ENCODE results near the gene EFNA4.

The EFNA4 gene

GRCh38 chr1:155063550-155064110 lies at the start of gene EFNA4:
Gene EFNA4, plus strand, starts transcription at chr1:155063740. Its CDS starts 84 bp downstream, at chr1:155063824.
- DNase-seq (ENCODE audit: extremely low read depth in 1 of 2, low read depth in 1 of 2) = peak; percentile 51 to 74

- DNase-seq (ENCODE audit: extremely low read depth in 1 of 2, low read depth in 1 of 2) = no peak
Measured at GRCh38 chr1:155014709-155015508, 48.6 kb upstream of the EFNA4 start.

DNA sequence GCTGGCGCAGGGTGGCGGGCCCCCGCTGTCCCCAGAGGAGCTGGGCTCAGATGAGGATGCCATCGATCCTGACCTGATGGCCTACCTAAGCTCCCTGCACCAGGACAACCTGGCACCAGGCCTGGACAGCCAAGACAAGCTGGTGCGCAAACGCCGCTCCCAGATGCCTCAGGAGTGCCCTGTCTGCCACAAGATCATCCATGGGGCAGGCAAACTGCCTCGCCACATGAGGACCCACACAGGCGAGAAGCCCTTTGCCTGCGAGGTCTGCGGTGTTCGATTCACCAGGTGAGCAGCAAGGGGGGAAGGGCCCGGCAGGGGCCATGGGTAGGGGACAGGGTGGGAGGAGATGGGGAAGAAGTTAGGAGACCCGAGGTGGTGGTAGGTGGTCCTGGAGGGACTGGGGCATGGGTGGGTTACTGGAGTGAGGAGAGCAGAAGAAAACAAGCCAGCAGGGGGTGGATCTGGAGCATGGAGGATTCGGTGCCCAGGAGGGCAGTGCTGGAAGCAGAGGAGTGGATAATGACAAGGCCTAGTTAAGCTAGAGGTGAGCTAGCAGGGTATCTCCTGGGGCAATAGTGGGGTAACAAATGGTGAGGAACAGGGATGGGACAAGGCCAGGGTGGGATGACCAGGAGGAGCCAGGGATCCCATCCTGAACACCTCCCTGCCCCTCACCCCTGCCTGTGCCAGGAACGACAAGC lies 47.9 kb upstream of the EFNA4 start:
- no peak for DNase-seq (ENCODE audit: extremely low read depth in 1 of 2, low read depth in 1 of 2)

- no peak for DNase-seq (ENCODE audit: extremely low read depth in 1 of 2, low read depth in 1 of 2)
Measured at GRCh38 chr1:155016231-155016831, 47.2 kb upstream of the EFNA4 start.

- peak; percentile 86 to 87 for DNase-seq (ENCODE audit: extremely low read depth in 1 of 2, low read depth in 1 of 2)
Measured at GRCh38 chr1:155017041-155017945, 46.2 kb upstream of the EFNA4 start.

DNA sequence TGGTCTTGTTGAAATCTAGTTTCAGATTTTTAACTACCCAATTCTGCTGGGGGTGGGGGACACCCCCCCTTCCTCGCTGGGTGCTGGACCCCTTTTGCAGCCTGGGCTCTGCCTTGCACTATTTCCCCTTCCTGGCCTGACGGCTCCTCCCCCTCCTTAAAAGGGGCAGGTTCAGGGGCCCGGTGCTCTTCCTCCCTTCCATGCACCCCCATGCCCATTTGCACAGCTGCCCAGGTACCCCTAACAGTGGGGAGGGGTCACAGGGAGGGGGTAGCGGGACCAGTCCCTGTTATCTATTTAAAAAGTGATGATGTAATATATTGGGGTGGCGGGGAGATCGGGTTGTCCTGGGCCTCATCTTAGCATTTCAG lies 45.6 kb upstream of the EFNA4 start:
- no peak for DNase-seq (ENCODE audit: extremely low read depth in 1 of 2, low read depth in 1 of 2)

GRCh38 chr1:155018617-155019348 lies 44.8 kb upstream of the EFNA4 start:
- no peak for DNase-seq (ENCODE audit: extremely low read depth in 1 of 2, low read depth in 1 of 2)

DNA sequence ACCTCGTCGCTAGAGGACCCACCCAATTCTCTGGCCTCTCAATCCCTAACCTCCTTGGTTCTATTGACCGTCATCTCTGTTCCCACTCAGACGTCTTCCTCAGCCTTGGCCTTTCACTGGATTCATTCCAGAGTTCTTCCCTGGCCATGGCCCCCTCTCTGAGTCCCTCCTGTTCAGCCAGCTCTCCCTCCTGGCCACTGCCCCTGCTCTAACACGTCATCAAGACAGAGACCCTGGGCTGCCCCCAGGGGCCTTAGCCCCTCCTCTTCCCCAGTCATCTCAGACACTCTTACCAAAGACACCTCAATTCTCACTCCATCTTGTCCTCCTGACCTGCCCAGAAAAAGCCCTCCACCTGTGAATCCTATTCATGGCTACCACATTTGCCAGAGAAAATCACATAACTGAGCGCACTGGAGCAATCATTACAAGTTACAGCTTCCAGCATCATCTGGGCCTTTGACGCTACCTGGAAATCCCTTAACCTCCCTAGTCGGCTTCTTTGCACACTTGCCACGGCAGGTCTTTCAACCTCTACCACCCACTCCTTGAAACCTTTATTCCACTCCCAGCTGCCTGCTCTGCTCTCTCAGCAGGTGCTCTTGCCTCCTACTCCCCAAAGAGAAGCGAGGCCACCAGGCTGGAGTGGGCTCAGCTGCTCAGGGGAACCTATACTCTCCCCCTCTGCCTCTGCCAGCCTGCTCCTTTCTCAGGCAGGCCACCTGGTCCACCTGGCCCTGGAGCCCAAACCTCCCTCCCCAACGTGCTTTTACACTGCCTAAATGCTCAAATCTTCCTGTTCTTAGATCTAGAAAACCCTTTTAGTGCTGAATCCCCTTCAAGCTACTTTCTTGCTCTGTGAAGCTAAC lies 43.9 kb upstream of the EFNA4 start:
- DNase-seq (ENCODE audit: extremely low read depth in 1 of 2, low read depth in 1 of 2) = no peak

- no peak for DNase-seq (ENCODE audit: extremely low read depth in 1 of 2, low read depth in 1 of 2)
Measured at GRCh38 chr1:155022136-155022926, 41.2 kb upstream of the EFNA4 start.

- DNase-seq (ENCODE audit: extremely low read depth in 1 of 2, low read depth in 1 of 2) = no peak
Measured at GRCh38 chr1:155022927-155023236, 40.7 kb upstream of the EFNA4 start.

GRCh38 chr1:155023627-155024026 lies 39.9 kb upstream of the EFNA4 start:
- DNase-seq (ENCODE audit: extremely low read depth in 1 of 2, low read depth in 1 of 2) = no peak

GRCh38 chr1:155024315-155024714 lies 39.2 kb upstream of the EFNA4 start:
- no peak for DNase-seq (ENCODE audit: extremely low read depth in 1 of 2, low read depth in 1 of 2)

GRCh38 chr1:155026154-155026553 lies 37.4 kb upstream of the EFNA4 start:
- DNase-seq (ENCODE audit: extremely low read depth in 1 of 2, low read depth in 1 of 2) = no peak

- no peak for DNase-seq (ENCODE audit: extremely low read depth in 1 of 2, low read depth in 1 of 2)
Measured at GRCh38 chr1:155026588-155026987, 37.0 kb upstream of the EFNA4 start.

DNA sequence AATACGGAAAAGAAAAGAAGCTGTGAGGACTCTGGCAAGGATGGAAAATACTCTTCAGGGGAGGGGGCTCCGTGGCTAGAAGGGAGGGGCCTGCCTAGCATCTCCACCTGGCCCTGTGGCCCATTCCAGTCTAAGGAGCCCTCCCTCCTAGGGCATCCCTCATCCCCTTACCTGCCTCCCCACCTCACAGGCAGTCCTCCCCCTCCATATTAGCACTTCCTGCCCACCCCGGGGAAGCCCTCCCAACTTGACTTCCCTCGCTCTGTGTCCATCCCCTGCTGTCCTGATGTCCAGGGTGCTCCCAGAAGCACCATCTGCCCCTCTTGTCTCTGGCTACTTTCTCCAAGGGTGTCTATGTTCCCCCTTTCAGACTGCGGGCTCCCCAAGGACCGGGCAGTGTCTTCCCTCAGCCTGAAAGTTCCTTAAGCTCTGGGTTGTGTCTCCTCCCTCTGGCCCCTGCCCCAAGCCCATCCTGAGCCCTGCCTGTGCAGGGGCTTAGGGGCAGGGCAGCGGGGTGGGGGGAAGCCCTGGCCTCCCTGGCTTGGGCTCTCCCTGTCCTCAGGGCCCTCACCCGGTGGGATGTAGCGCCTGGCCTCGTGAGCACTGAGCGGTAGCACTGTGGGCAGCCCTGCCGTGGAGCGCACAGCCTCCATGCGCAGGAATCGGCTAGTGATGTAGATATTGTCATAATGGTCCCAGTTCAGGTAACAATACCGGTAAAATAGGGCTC lies 33.9 kb upstream of the EFNA4 start:
- no peak for DNase-seq (ENCODE audit: extremely low read depth in 1 of 2, low read depth in 1 of 2)

DNA sequence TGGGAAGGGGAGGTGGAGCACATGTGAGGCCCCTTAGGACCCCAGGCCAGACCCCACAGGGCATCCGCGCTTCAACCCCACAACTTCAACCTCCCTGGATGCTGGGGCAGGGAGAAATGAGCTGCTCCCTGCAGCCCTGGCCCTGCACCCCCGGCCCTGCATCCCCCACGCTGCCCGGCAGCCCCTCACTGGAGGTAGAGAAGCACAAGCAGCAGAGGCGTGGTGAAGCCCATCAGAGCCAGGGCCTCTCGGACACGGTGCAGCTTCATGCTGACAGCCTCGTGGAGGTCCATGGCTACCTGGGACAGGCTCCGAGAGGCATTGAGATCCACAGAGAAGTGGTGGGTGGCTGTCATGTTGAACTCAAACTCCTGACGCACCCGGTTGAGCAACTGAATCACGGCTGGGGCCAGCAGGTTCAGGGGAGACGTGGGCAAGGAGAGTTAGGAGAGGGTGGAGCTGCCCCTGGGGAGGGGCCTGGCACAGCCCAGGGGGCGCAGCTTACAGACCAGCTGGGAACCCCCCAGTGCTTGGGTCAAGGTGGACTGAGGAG lies 33.2 kb upstream of the EFNA4 start:
- DNase-seq (ENCODE audit: extremely low read depth in 1 of 2, low read depth in 1 of 2) = no peak

DNA sequence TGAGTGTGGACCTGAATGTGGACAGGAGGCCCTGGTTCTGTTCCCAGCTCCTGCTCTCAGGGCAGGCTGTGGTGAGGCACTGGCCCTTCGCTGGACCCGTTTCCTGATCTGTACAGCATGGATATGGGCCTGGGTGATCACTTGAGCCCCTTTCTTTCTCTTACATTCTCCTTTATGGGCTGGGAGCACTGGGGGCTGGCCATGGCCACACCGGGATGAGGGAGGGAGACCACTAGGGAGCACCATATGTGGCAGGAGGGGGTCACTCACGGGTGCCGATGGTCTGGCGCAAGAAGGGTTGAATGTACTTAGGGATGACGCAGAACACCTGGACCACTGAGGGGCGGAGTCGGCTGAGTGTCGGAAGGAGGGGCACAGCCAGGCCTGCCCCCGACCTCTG lies 32.6 kb upstream of the EFNA4 start:
- DNase-seq (ENCODE audit: extremely low read depth in 1 of 2, low read depth in 1 of 2) = no peak

All from stimulated activated CD8-positive, alpha-beta memory T cell treated with anti-CD3 and anti-CD28 coated beads, Interleukin-7, amount 100 ng/mL, for 48 hours (primary cell).